Testis (tissue), 3 donors: ENCODE data around the gene KLHDC10. TPM values are rescaled to one million over a fixed set of nuclear protein-coding genes. Genes with fewer than 3 reads are reported as not detected.
"Not testable (repeated sequence)": the region's sequence is repeated elsewhere in the genome, so short reads cannot be mapped to it uniquely, and the experiment has no call there.

Source experiments
- DNase-seq: peaks from one replicate; pipeline ENCODE4 v3.0.0-alpha.2; 2019
- H3K27ac ChIP-seq, 2 donors: fragments of 200-600 bp; sonication (generic); one replicate each; pipeline ENCODE4 v1.5.1; 2019
- H3K27me3 ChIP-seq: fragments of 200-600 bp; sonication (generic); one replicate; pipeline ENCODE4 v1.5.1; 2019
- H3K36me3 ChIP-seq: fragments of 200-600 bp; sonication (generic); one replicate; pipeline ENCODE4 v1.5.1; 2017; ENCODE audit warnings: low read depth; ENCODE audit errors: missing control alignments
- H3K4me1 ChIP-seq: fragments of 200-600 bp; sonication (generic); one replicate; pipeline ENCODE4 v1.5.1; 2019
- H3K4me3 ChIP-seq, 2 donors: fragments of 200-600 bp; sonication (generic); one replicate each; pipeline ENCODE4 v1.5.1; 2017 to 2019
- H3K9me3 ChIP-seq: fragments of 200-600 bp; sonication (generic); one replicate; pipeline ENCODE4 v1.5.1; 2017
- CTCF ChIP-seq, 3 experiments: fragments of 450-650 bp in 2 of 3; fragments of 200-600 bp in 1 of 3; sonication (generic) in 1 of 3; IDR thresholded peaks; one replicate each; pipeline ENCODE4 v1.5.1; 2016 to 2019; ENCODE audit warnings: antibody characterized with exemption in 3 of 3, mild to moderate bottlenecking in 2 of 3, moderate library complexity in 1 of 3
- POLR2A ChIP-seq: fragments of 450-650 bp; IDR thresholded peaks from one replicate; pipeline ENCODE4 v1.6.1; 2017; ENCODE audit warnings: antibody characterized with exemption, mild to moderate bottlenecking, moderate library complexity
- WGBS, 2 donors: methylation state at CpG; one replicate each; pipeline ENCODE4 v1.1.5; 2018; 5-methylcytosine and 5-hydroxymethylcytosine counted together
- intact Hi-C: fragments of 100-400 bp; cut with DNase I; formaldehyde crosslinking; loops from one replicate; pipeline ENCODE4 v1.15.1; 2023; ENCODE audit warnings: low total_unique reads
- polyA plus RNA-seq: library from polyadenylated mRNA; stranded (reverse); fragments of 350-450 nt; fragmentation: Illumina TruSeq; extraction: RNeasy Lipid Tissue Mini Kit (QIAGEN cat#74804); gene quantifications from one replicate; pipeline ENCODE4 v1.2.3, GENCODE V29; 2014; ENCODE audit warnings: low read depth, low replicate concordance; ENCODE audit not compliant: insufficient read depth
- small RNA-seq, 2 donors: library from RNA; depleted of rRNA; stranded (forward); fragments of <200 nt; gene quantifications; one replicate each; pipeline ENCODE3, GENCODE V24; 2016
- total RNA-seq, 2 donors: library from RNA; depleted of rRNA; stranded (reverse); fragments of >200 nt; gene quantifications; one replicate each; pipeline ENCODE4 v1.2.3, GENCODE V29; 2016

Gene KLHDC10
- total and polyA plus RNA-seq, 3 donors from 2014 or later, result 38.4 to 122 (median 44.3) TPM

- Histone ChIP-seq H3K4me1 (no peaks in the 10 kb centered on the region), H3K9me3 (no peaks in the 10 kb centered on the region), H3K36me3 (no peaks in the 10 kb centered on the region), H3K27me3 (no peaks in the 10 kb centered on the region), H3K27ac (no peak overlapping the region), H3K4me3 (no peak overlapping the region)
- DNase-seq, result no peak
- 91 to 94% methylated on average over 2 of the region's 2 CpGs for WGBS, 2 donors
- intact Hi-C loops, result no loop called here
- no peak for TF ChIP-seq POLR2A
- no peak for TF ChIP-seq CTCF (IDR thresholded peaks at IDR 0.05)
Measured at GRCh38 chr7:130181263-130181605, 110.9 kb downstream of the KLHDC10 start.

GRCh38 chr7:130182990-130183389 is 112.7 kb downstream of the KLHDC10 start:
- intact Hi-C loops, result no loop called here
- H3K36me3 ChIP-seq, result no peaks in the 10 kb centered on the region
- TF ChIP-seq POLR2A (no peak), CTCF (IDR thresholded peaks at IDR 0.05) (no peak)
- DNase-seq, result no peak
- no peak overlapping the region for H3K27ac ChIP-seq
- no peaks in the 10 kb centered on the region for H3K9me3 ChIP-seq
- H3K27me3 ChIP-seq, result no peaks in the 10 kb centered on the region
- no peaks in the 10 kb centered on the region for H3K4me1 ChIP-seq
- no peak overlapping the region for H3K4me3 ChIP-seq
- WGBS, 2 donors, result 86 to 87% methylated on average over 2 of the region's 2 CpGs

GRCh38 chr7:130184349-130184748 is 114.0 kb downstream of the KLHDC10 start:
- H3K4me1 ChIP-seq, H3K27ac ChIP-seq, H3K9me3 ChIP-seq, H3K27me3 ChIP-seq, intact Hi-C loops, DNase-seq, H3K4me3 ChIP-seq, H3K36me3 ChIP-seq: not testable (repeated sequence)
- WGBS, 2 donors, result 96 to 99% methylated on average over 5 of the region's 5 CpGs

Small RNA genes lying within 50 kb of the gene (small RNA-seq; reads per million reads assigned to genes)
- 0 reads per million in 2 donors for gene RNA5SP245

Other genes with a start within 250 kb of the KLHDC10 start
- 100 to 1,000 TPM; 126 to 130 TPM for gene UBE2H, start 117.6 kb upstream of the KLHDC10 start, total RNA-seq
- gene UBE2H, start 117.6 kb upstream of the KLHDC10 start, polyA plus RNA-seq, result 93.5 TPM
- 10 to 100 TPM; 22.3 to 30.2 TPM for gene ZC3HC1, start 19.2 kb upstream of the KLHDC10 start, total RNA-seq
- gene ZC3HC1, start 19.2 kb upstream of the KLHDC10 start, polyA plus RNA-seq, result 40.2 TPM
- 10 to 100 TPM; 28.4 to 37.5 TPM for gene TMEM209, start 134.9 kb downstream of the KLHDC10 start, total RNA-seq
- gene TMEM209, start 134.9 kb downstream of the KLHDC10 start, polyA plus RNA-seq, result 33.8 TPM
- 10 to 100 TPM; 17.8 to 34.8 TPM for gene SSMEM1, start 137.3 kb downstream of the KLHDC10 start, total RNA-seq
- gene SSMEM1, start 137.3 kb downstream of the KLHDC10 start, polyA plus RNA-seq, result 61.0 TPM
- 1 to 10 TPM; 1.4 to 2.4 TPM for gene CPA2, start 196.3 kb downstream of the KLHDC10 start, total RNA-seq
- 1.1 TPM for gene CPA2, start 196.3 kb downstream of the KLHDC10 start, polyA plus RNA-seq
- under 1 TPM; 0.31 to 0.68 TPM for gene CPA4, start 222.6 kb downstream of the KLHDC10 start, total RNA-seq
- gene CPA4, start 222.6 kb downstream of the KLHDC10 start, polyA plus RNA-seq, result 0.94 TPM